NCI-H187 (cell line): ENCODE results near the gene LAMA3.

Source experiments
- DNase-seq, 2 experiments: peaks; one replicate each; lab custom pipeline; 2025; lab: John Stamatoyannopoulos, UW

Gene LAMA3

GRCh38 chr18:23668731-23669130, 20.5 kb upstream of the LAMA3 start:
- no peak for DNase-seq

GRCh38 chr18:23669202-23669766, 20.0 kb upstream of the LAMA3 start:
- no peak for DNase-seq

- no peak for DNase-seq
These were observed 19.3 kb upstream of the LAMA3 start for GRCh38 chr18:23669804-23670405.

- no peak for DNase-seq
These were observed 17.7 kb upstream of the LAMA3 start for GRCh38 chr18:23671564-23671963.

- DNase-seq = no peak
These were observed 15.5 kb upstream of the LAMA3 start for GRCh38 chr18:23673725-23674124.

GRCh38 chr18:23675236-23675635, 14.0 kb upstream of the LAMA3 start:
- no peak for DNase-seq

GRCh38 chr18:23675896-23676295, 13.4 kb upstream of the LAMA3 start:
- DNase-seq = no peak

- no peak for DNase-seq
These were observed 7.2 kb upstream of the LAMA3 start for GRCh38 chr18:23682045-23682444.

- DNase-seq = no peak
These were observed 6.8 kb upstream of the LAMA3 start for GRCh38 chr18:23682472-23682871.

- no peak for DNase-seq
These were observed 6.1 kb upstream of the LAMA3 start for GRCh38 chr18:23683155-23683554.

- DNase-seq = no peak
These were observed 5.6 kb upstream of the LAMA3 start for GRCh38 chr18:23683671-23684070.

GRCh38 chr18:23684515-23685197, 4.6 kb upstream of the LAMA3 start:
- DNase-seq = no peak

GRCh38 chr18:23688528-23688927, 725 bp upstream of the LAMA3 start:
- no peak for DNase-seq

GRCh38 chr18:23689616-23690504, 607 bp downstream of the LAMA3 start:
- DNase-seq = no peak

- no peak for DNase-seq
These were observed 1.3 kb downstream of the LAMA3 start for GRCh38 chr18:23690505-23691068.

GRCh38 chr18:23693846-23694245, 4.6 kb downstream of the LAMA3 start:
- no peak for DNase-seq

GRCh38 chr18:23694637-23695430, 5.6 kb downstream of the LAMA3 start:
- no peak for DNase-seq

- no peak for DNase-seq
These were observed 11.8 kb downstream of the LAMA3 start for GRCh38 chr18:23701017-23701416.

- no peak for DNase-seq
These were observed 12.4 kb downstream of the LAMA3 start for GRCh38 chr18:23701544-23702064.

GRCh38 chr18:23702606-23703005, 13.4 kb downstream of the LAMA3 start:
- DNase-seq = no peak
